Endothelial cell of umbilical vein (primary cell): ENCODE data around the gene CNPY3. TPM values are rescaled to one million over a fixed set of nuclear protein-coding genes. Genes with fewer than 3 reads are reported as not detected.

Experiments
- BruUV-seq: library from RNA; stranded (reverse); fragments of 400-500 nt; replicated peaks from 2 replicates; lab custom pipeline; 2021; lab: Mats Ljungman, UMichigan
- CTCF ChIA-PET: fragments of 300-600, 350-600 bp; sonication (Branson Sonifier 250); formaldehyde crosslinking; loops from one replicate; lab custom pipeline; 2021; ENCODE audit warnings: antibody characterized with exemption, inconsistent platforms; lab: Charles Lee
- POLR2A ChIA-PET: fragments of 300-600, 350-600 bp; sonication (Branson Sonifier 250); formaldehyde crosslinking; loops from one replicate; lab custom pipeline; 2021; ENCODE audit warnings: antibody characterized with exemption, inconsistent platforms; lab: Charles Lee
- DNase-seq: peaks from one replicate; pipeline ENCODE4 v3.0.0-alpha.2; 2011; ENCODE audit warnings: low read depth, low spot score
- FAIRE-seq: peaks from 2 replicates; lab custom pipeline; 2011; peaks lifted over from hg19 to GRCh38; lab: Jason Lieb, UNC
- H2AFZ ChIP-seq: 2 replicates; pipeline ENCODE4 v1.6.0; 2012; ENCODE audit warnings: low read depth, low read length, control low read depth, inconsistent platforms
- H3K27ac ChIP-seq: 2 replicates; pipeline ENCODE4 v1.5.1; 2011; ENCODE audit warnings: low read depth, mild to moderate bottlenecking, control low read depth, low read length, moderate library complexity; ENCODE audit not compliant: insufficient read depth
- H3K27me3 ChIP-seq, 2 experiments: 2 replicates each; pipeline versions ENCODE4 v1.6.0 to v1.6.1; 2011; ENCODE audit warnings: low read length in 2 of 2, mixed read lengths in 1 of 2; ENCODE audit not compliant: control insufficient read depth in 2 of 2, insufficient read depth in 2 of 2
- H3K36me3 ChIP-seq, 2 experiments: 2 replicates in 1 of 2; 3 replicates in 1 of 2; pipeline ENCODE4 v1.5.1; 2011; ENCODE audit warnings: low read length in 2 of 2, mild to moderate bottlenecking in 1 of 2, moderate library complexity in 1 of 2; ENCODE audit not compliant: control insufficient read depth in 2 of 2, insufficient read depth in 2 of 2; ENCODE audit errors: extremely low read depth in 1 of 2
- H3K4me1 ChIP-seq: 3 replicates; pipeline ENCODE4 v1.5.1; 2011; ENCODE audit warnings: mild to moderate bottlenecking, low read length; ENCODE audit not compliant: control insufficient read depth, insufficient read depth; ENCODE audit errors: extremely low read depth
- H3K4me2 ChIP-seq: 2 replicates; pipeline ENCODE4 v1.6.1; 2011; ENCODE audit warnings: low read length, control low read depth, mixed read lengths; ENCODE audit not compliant: insufficient read depth
- H3K4me3 ChIP-seq, 3 experiments: fragments of 200-600 bp in 1 of 3; sonication (generic), shearing (Covaris generic) in 1 of 3; replicated peaks in 1 of 3; 2 replicates each; pipeline ENCODE4 v1.5.1; 2011 to 2016; ENCODE audit warnings: control low read depth in 3 of 3, low read length in 3 of 3, mild to moderate bottlenecking in 2 of 3, inconsistent platforms in 1 of 3, low read depth in 1 of 3, moderate library complexity in 1 of 3; ENCODE audit not compliant: insufficient read depth in 1 of 3
- H3K79me2 ChIP-seq: 2 replicates; pipeline ENCODE4 v1.6.0; 2012; ENCODE audit warnings: low read length, inconsistent platforms; ENCODE audit not compliant: control insufficient read depth, insufficient read depth
- H3K9ac ChIP-seq: replicated peaks from 2 replicates; pipeline ENCODE3; 2011; ENCODE audit warnings: low read length, control low read depth; ENCODE audit not compliant: insufficient read depth; ENCODE audit errors: extremely low read depth
- H3K9me1 ChIP-seq: replicated peaks from 3 replicates; pipeline ENCODE4 v1.6.0; 2011; ENCODE audit warnings: mild to moderate bottlenecking, low read length; ENCODE audit not compliant: control insufficient read depth, insufficient read depth; ENCODE audit errors: extremely low read depth
- H3K9me3 ChIP-seq: replicated peaks from 2 replicates; pipeline ENCODE4 v1.5.1; 2012; ENCODE audit warnings: low read length, inconsistent platforms; ENCODE audit not compliant: control insufficient read depth, insufficient read depth
- H4K20me1 ChIP-seq: replicated peaks from 2 replicates; pipeline ENCODE3; 2011; ENCODE audit warnings: mild to moderate bottlenecking, low read length; ENCODE audit not compliant: control insufficient read depth, insufficient read depth; ENCODE audit errors: extremely low read depth
- EZH2 ChIP-seq: IDR thresholded peaks from 2 replicates; pipeline ENCODE4 v1.6.1; 2012; ENCODE audit warnings: borderline replicate concordance, low read depth, mild to moderate bottlenecking, moderate library complexity, low read length, inconsistent platforms; ENCODE audit not compliant: severe bottlenecking
- FOS ChIP-seq: IDR thresholded peaks from 2 replicates; pipeline ENCODE4 v1.6.1; 2011; ENCODE audit warnings: mild to moderate bottlenecking, low read length, moderate library complexity, borderline replicate concordance; ENCODE audit not compliant: insufficient read depth
- GATA2 ChIP-seq: IDR thresholded peaks from 2 replicates; pipeline ENCODE4 v1.7.0; 2011; ENCODE audit warnings: low read depth, mild to moderate bottlenecking, moderate library complexity, mixed read lengths, low read length; ENCODE audit not compliant: insufficient read length, insufficient read depth
- JUN ChIP-seq: IDR thresholded peaks from 2 replicates; pipeline ENCODE4 v1.6.1; 2011; ENCODE audit warnings: borderline replicate concordance, low read depth; ENCODE audit not compliant: insufficient read length, insufficient read depth
- MYC ChIP-seq: IDR thresholded peaks from one replicate; pipeline ENCODE4 v1.6.1; 2011; ENCODE audit warnings: mild to moderate bottlenecking, low read depth, low read length
- POLR2A ChIP-seq: IDR thresholded peaks from 2 replicates; pipeline ENCODE4 v1.6.1; 2012; ENCODE audit warnings: low read depth, mild to moderate bottlenecking, control low read depth, low read length
- POLR2AphosphoS5 ChIP-seq: IDR thresholded peaks from 2 replicates; pipeline ENCODE4 v1.6.1; 2012; ENCODE audit warnings: low read depth, mild to moderate bottlenecking, control low read depth, low read length, moderate library complexity; ENCODE audit not compliant: insufficient read depth
- dilution Hi-C: fragments of 300-500 bp; cut with MboI; formaldehyde crosslinking; loops from one replicate; pipeline ENCODE4 v1.15.0; 2019; ENCODE audit warnings: low sequenced_read_pairs; ENCODE audit not compliant: extremely low pct_ligation_motif_present
- intact Hi-C: fragments of 100-400 bp; cut with micrococcal nuclease; formaldehyde crosslinking; loops from one replicate; pipeline ENCODE4 v1.10.0; 2022
- polyA plus RNA-seq, 4 experiments: library from polyadenylated mRNA; depleted of rRNA in 3 of 4; stranded (reverse) in 3 of 4; unstranded in 1 of 4; fragments of >200 nt; gene quantifications; 2 replicates each; pipeline versions ENCODE4 v1.2.1 to v1.2.3, GENCODE V29; 2011 to 2012; ENCODE audit warnings: missing spikeins in 1 of 4
- total RNA-seq: library from RNA; stranded (reverse); gene quantifications from 2 replicates; pipeline ENCODE4 v1.2.3, GENCODE V29; 2021
- TF ChIP-seq, protein P1 (sequence below), 2 donors: IDR thresholded peaks; 1 replicate in 1 of 2; 2 replicates in 1 of 2; pipeline ENCODE4 v1.5.1; 2011; ENCODE audit warnings: low read length in 2 of 2, mild to moderate bottlenecking in 2 of 2, moderate library complexity in 2 of 2, control low read depth in 1 of 2, inconsistent platforms in 1 of 2, low read depth in 1 of 2; ENCODE audit not compliant: insufficient read depth in 1 of 2; ENCODE audit errors: extremely low read depth in 1 of 2
- TF ChIP-seq, protein P2 (sequence below): IDR thresholded peaks from 2 replicates; pipeline ENCODE4 v1.6.1; 2011; ENCODE audit not compliant: insufficient read depth, insufficient read length

Gene CNPY3
- total and polyA plus RNA-seq, 2 donors (not counting 3 experiments of a cell fraction or from before 2014, with no cell fraction given) = 40.8 to 53.1 TPM

DNA sequence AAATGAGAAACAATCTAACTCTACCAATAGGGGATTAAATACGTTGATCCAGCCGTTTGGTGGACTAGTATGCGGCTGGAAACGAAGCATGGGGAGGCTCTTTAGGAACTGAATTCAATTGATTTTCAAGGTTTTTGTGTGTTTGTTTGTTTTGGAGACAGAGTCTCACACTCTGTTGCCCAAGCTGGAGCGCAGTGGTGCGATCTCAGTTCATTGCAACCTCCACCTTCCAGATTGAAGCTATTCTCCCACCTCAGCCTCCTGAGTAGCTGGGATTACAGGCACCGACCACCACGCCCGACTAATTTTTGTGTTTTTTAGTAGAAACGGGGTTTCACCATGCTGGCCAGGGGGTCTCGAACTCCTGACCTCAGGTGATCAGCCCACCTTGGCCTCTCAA lies 7.1 kb downstream of the CNPY3 start:
- no peaks in the 10 kb centered on the region for H4K20me1 ChIP-seq
- ChIA-PET CTCF (interaction anchor here (0.6 to 1.5 kb wide), 2 partner anchors 9 to 212 kb away, joined by 3 read pairs; no protein-coding TSS in a partner anchor), POLR2A (no interaction called here)
- no peaks in the 10 kb centered on the region for H3K9me1 ChIP-seq
- H3K27ac ChIP-seq = no peak overlapping the region
- no peaks in the 10 kb centered on the region for H3K27me3 ChIP-seq
- no TSS peak for BruUV-seq
- peaks cover 5 to 38% of the 10 kb centered on the region in 2 experiments for H3K36me3 ChIP-seq
- no peak overlapping the region for H2AFZ ChIP-seq
- H3K9me3 ChIP-seq = no peaks in the 10 kb centered on the region
- H3K4me2 ChIP-seq = no peak overlapping the region
- H3K4me3 ChIP-seq = no peak overlapping the region
- FAIRE-seq (no peak), DNase-seq (no peak)
- dilution Hi-C loops (no loop called here), intact Hi-C loops (no loop called here)
- no peak overlapping the region for H3K9ac ChIP-seq
- TF ChIP-seq JUN (no peak), POLR2AphosphoS5 (no peak), POLR2A (no peak), EZH2 (no peak), FOS (no peak), MYC (no peak), GATA2 (no peak)
- TF ChIP-seq, protein P1, sequence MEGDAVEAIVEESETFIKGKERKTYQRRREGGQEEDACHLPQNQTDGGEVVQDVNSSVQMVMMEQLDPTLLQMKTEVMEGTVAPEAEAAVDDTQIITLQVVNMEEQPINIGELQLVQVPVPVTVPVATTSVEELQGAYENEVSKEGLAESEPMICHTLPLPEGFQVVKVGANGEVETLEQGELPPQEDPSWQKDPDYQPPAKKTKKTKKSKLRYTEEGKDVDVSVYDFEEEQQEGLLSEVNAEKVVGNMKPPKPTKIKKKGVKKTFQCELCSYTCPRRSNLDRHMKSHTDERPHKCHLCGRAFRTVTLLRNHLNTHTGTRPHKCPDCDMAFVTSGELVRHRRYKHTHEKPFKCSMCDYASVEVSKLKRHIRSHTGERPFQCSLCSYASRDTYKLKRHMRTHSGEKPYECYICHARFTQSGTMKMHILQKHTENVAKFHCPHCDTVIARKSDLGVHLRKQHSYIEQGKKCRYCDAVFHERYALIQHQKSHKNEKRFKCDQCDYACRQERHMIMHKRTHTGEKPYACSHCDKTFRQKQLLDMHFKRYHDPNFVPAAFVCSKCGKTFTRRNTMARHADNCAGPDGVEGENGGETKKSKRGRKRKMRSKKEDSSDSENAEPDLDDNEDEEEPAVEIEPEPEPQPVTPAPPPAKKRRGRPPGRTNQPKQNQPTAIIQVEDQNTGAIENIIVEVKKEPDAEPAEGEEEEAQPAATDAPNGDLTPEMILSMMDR (IDR thresholded peaks at IDR 0.05; ENCODE audit: extremely low read depth in 1 of 2, insufficient read depth in 1 of 2, low read depth in 1 of 2, low read length in 2 of 2) = no peak
- TF ChIP-seq, protein P2, sequence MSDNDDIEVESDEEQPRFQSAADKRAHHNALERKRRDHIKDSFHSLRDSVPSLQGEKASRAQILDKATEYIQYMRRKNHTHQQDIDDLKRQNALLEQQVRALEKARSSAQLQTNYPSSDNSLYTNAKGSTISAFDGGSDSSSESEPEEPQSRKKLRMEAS = no peak
- peaks cover 9% of the 10 kb centered on the region for H3K4me1 ChIP-seq
- H3K79me2 ChIP-seq = peaks cover 21% of the 10 kb centered on the region
